DOHH2 (cell line): ENCODE results near the gene FBXL12.

Source experiments
- H3F3A ChIP-seq: fragments of 200-600 bp; sonication (generic), shearing (Covaris generic); 2 replicates; pipeline ENCODE4 v1.6.0; 2016; ENCODE audit warnings: antibody characterized with exemption, mild to moderate bottlenecking; ENCODE audit not compliant: control insufficient read depth, insufficient read depth
- H3K27ac ChIP-seq: fragments of 200-600 bp; sonication (generic); 2 replicates; pipeline ENCODE4 v1.5.1; 2014; ENCODE audit warnings: low read depth, mild to moderate bottlenecking, low read length, moderate library complexity
- H3K27me3 ChIP-seq: fragments of 200-600 bp; sonication (generic); 2 replicates; pipeline ENCODE4 v1.6.1; 2014; ENCODE audit warnings: mild to moderate bottlenecking, low read length, mixed read lengths; ENCODE audit not compliant: control insufficient read depth
- H3K36me3 ChIP-seq: fragments of 200-600 bp; sonication (generic); 2 replicates; pipeline ENCODE4 v1.6.1; 2014; ENCODE audit warnings: mild to moderate bottlenecking, low read length, moderate library complexity, mixed read lengths; ENCODE audit not compliant: control insufficient read depth
- H3K4me1 ChIP-seq: fragments of 200-600 bp; sonication (generic); 2 replicates; pipeline ENCODE4 v1.6.1; 2014; ENCODE audit warnings: mild to moderate bottlenecking, low read length, mixed read lengths; ENCODE audit not compliant: control insufficient read depth
- H3K4me2 ChIP-seq: fragments of 200-600 bp; sonication (generic); 2 replicates; pipeline ENCODE4 v1.6.0; 2014; ENCODE audit warnings: mild to moderate bottlenecking, low read length, moderate library complexity
- H3K4me3 ChIP-seq: fragments of 200-600 bp; sonication (generic); 2 replicates; pipeline ENCODE4 v1.5.1; 2014; ENCODE audit warnings: mild to moderate bottlenecking, low read length, mixed read lengths
- H3K79me2 ChIP-seq: fragments of 200-600 bp; sonication (generic); 2 replicates; pipeline ENCODE4 v1.6.1; 2014; ENCODE audit warnings: mild to moderate bottlenecking, low read length, mixed read lengths; ENCODE audit not compliant: control insufficient read depth
- H3K9me2 ChIP-seq: fragments of 200-600 bp; sonication (generic); replicated peaks from 2 replicates; pipeline ENCODE4 v1.6.1; 2014; ENCODE audit warnings: mild to moderate bottlenecking, low read length, mixed read lengths; ENCODE audit not compliant: control insufficient read depth
- H3K9me3 ChIP-seq: fragments of 200-600 bp; sonication (generic); 2 replicates; pipeline ENCODE4 v1.6.1; 2014; ENCODE audit warnings: antibody characterized with exemption, low read length, mixed read lengths; ENCODE audit not compliant: control insufficient read depth, insufficient read depth
- H4K20me1 ChIP-seq: fragments of 200-600 bp; sonication (generic); 2 replicates; pipeline ENCODE4 v1.6.0; 2014; ENCODE audit warnings: low read depth, mild to moderate bottlenecking, antibody characterized with exemption, low read length, moderate library complexity; ENCODE audit not compliant: control insufficient read depth, insufficient read depth
- EZH2phosphoT487 ChIP-seq: fragments of 200-600 bp; sonication (generic); IDR thresholded peaks from 2 replicates; pipeline ENCODE4 v1.6.1; 2017; ENCODE audit warnings: borderline replicate concordance, mild to moderate bottlenecking, antibody characterized with exemption, low read length, moderate library complexity, mixed read lengths
- TF ChIP-seq, protein P1 (sequence below): fragments of 200-600 bp; sonication (generic); IDR thresholded peaks from one replicate; pipeline ENCODE4 v1.5.1; 2014; ENCODE audit warnings: antibody characterized with exemption, mild to moderate bottlenecking, low read depth, low read length; ENCODE audit not compliant: poor library complexity, severe bottlenecking

FBXL12 gene

DNA sequence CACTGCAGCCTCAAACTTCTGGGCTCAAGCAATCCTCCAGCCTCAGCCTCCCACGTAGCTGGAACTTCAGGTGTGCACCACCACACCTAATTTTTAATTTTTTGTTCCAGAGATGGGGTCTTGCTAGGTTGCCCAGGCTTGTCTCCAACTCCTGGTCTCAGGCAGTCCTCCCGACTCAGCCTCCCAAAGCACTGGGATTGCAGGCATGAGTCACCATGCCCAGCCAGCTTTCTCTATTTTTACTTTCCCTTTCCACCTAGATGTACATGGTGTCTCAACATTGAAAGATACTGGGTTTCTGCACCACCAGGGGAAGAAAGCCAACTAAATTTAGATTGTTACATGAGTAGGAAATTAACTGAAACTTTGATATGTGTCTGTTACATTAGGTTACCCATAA, 36.5 kb downstream of the FBXL12 start:
- TF ChIP-seq, protein P1, sequence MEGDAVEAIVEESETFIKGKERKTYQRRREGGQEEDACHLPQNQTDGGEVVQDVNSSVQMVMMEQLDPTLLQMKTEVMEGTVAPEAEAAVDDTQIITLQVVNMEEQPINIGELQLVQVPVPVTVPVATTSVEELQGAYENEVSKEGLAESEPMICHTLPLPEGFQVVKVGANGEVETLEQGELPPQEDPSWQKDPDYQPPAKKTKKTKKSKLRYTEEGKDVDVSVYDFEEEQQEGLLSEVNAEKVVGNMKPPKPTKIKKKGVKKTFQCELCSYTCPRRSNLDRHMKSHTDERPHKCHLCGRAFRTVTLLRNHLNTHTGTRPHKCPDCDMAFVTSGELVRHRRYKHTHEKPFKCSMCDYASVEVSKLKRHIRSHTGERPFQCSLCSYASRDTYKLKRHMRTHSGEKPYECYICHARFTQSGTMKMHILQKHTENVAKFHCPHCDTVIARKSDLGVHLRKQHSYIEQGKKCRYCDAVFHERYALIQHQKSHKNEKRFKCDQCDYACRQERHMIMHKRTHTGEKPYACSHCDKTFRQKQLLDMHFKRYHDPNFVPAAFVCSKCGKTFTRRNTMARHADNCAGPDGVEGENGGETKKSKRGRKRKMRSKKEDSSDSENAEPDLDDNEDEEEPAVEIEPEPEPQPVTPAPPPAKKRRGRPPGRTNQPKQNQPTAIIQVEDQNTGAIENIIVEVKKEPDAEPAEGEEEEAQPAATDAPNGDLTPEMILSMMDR: no peak
- no peak for TF ChIP-seq EZH2phosphoT487
- no peaks in the 10 kb centered on the region for H3K27me3 ChIP-seq
- H3K4me2 ChIP-seq: no peak overlapping the region
- H4K20me1 ChIP-seq: no peaks in the 10 kb centered on the region
- H3K9me3 ChIP-seq: no peaks in the 10 kb centered on the region
- H3K9me2 ChIP-seq: no peaks in the 10 kb centered on the region
- H3K79me2 ChIP-seq: no peaks in the 10 kb centered on the region
- no peak overlapping the region for H3K4me3 ChIP-seq
- H3K36me3 ChIP-seq: no peaks in the 10 kb centered on the region
- H3K27ac ChIP-seq: no peak overlapping the region
- no peaks in the 10 kb centered on the region for H3F3A ChIP-seq
- peaks cover 11% of the 10 kb centered on the region for H3K4me1 ChIP-seq

DNA sequence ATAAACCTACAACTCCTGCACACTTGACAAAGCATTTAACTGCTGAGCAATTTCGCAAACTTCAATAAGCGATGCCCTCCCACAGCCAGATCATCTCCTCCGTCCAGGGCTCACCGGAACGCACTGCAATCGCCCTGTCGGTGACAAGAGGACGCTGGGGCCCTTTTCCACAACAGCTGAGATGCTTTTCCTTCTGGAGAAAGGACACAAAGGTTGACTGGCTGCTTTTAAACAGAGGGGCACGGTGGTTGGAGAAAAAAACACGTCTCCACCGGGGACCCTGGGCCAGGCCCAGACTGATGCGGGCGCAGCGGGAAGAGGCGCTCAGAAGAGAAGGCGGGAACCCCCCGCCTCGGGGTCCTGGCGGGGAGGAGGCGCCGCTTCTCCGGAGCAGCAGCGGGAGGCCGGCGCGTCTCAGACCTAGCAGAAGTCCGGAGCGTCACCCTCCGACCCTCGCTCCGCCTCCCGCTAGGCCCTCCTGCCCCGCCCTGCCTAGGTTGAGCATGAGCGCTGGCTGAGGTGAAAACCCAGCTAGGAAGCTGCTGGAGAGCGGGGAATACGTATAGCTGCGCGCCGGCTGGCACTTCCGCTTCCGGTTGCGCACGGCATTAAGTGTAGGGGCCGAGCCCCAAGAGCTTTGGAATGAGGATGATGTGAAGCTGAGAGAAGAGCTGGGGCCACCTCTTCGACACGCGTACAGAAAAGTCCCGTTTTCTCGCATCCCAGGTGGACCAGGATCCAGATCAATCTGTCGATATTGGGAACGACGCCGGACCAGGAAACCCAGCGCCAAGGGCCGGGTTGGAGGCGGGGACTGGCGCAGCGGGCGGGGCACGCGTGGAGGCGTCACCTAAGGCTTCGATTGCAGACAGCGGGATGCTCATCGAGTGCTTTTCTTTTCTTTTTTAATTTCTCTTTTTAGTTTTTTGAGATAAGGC, 50.4 kb downstream of the FBXL12 start, which contains the start of gene ZNF846:
Gene ZNF846 (minus strand): TSS at position 564 of the 938 bp plus-strand sequence. CDS start 3,788 bp downstream, outside the sequence.
- H3K36me3 ChIP-seq: no peaks in the 10 kb centered on the region; the same call in 1 of the 2 replicates
- peaks cover 19% of the 10 kb centered on the region for H3K4me1 ChIP-seq
- peak within 1 kb of the TSS; percentile 80 for H3K27ac ChIP-seq
- H3K79me2 ChIP-seq: peaks cover 14% of the 10 kb centered on the region
- H3K4me3 ChIP-seq: peak within 1 kb of the TSS; percentile 96
- H3K4me2 ChIP-seq: peak within 1 kb of the TSS; percentile 97
- TF ChIP-seq EZH2phosphoT487: no peak
- TF ChIP-seq, protein P1: no peak
- no peaks in the 10 kb centered on the region for H3K27me3 ChIP-seq
- peaks cover 1% of the 10 kb centered on the region; the same call in 1 of the 2 replicates for H3K9me3 ChIP-seq
- no peaks in the 10 kb centered on the region for H3K9me2 ChIP-seq
- peaks cover 3% of the 10 kb centered on the region; the same call in 1 of the 2 replicates for H3F3A ChIP-seq
- H4K20me1 ChIP-seq: no peaks in the 10 kb centered on the region
